Fibroblast of pulmonary artery (primary cell): Measurements from ENCODE around the gene AMFR.

Source experiments
- DNase-seq: peaks from one replicate; pipeline ENCODE4 v3.0.0-alpha.2; 2010; ENCODE audit warnings: low read depth
- H3K4me3 ChIP-seq: replicated peaks from 2 replicates; pipeline ENCODE4 v1.5.1; 2011; ENCODE audit warnings: low read depth, mild to moderate bottlenecking, control low read depth, low read length, moderate library complexity
- TF ChIP-seq, protein P1 (sequence below): IDR thresholded peaks from 2 replicates; pipeline ENCODE4 v1.5.1; 2011; ENCODE audit warnings: mild to moderate bottlenecking, control low read depth, low read length, inconsistent platforms; ENCODE audit errors: missing control alignments

AMFR gene

DNA sequence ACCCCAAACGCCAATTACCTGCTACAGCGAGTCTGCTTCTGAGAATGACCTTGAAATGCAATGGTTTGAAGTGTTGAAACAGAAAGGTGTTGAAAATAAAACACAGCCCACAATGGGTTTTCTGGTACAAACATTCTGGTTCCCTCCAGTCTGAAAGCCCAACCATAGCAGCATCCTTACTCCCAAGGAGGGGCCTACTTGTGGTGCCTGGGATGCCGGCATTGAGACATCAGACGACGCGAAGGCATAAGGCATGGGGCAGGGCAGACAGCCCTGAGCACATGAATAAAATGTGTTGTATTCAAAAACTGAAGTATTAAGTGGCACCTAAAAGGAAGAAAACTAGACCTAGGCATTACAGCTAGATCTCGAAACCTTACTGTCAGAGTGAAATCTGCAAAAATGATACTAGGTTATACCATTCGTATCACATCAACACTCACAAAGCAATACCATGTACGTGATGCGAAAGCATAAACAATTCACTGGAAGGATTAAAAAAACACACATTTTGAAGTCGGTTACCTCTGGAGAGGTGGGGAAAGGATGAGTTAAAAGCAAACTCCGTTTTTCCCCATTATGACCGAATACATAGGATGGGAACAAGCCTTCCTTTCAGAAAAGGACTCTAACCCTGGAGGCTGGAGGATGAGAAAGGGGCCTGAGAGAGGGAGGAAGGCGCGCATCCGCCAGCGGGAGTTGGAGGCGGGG is 25.1 kb upstream of the AMFR start:
- TF ChIP-seq, protein P1, sequence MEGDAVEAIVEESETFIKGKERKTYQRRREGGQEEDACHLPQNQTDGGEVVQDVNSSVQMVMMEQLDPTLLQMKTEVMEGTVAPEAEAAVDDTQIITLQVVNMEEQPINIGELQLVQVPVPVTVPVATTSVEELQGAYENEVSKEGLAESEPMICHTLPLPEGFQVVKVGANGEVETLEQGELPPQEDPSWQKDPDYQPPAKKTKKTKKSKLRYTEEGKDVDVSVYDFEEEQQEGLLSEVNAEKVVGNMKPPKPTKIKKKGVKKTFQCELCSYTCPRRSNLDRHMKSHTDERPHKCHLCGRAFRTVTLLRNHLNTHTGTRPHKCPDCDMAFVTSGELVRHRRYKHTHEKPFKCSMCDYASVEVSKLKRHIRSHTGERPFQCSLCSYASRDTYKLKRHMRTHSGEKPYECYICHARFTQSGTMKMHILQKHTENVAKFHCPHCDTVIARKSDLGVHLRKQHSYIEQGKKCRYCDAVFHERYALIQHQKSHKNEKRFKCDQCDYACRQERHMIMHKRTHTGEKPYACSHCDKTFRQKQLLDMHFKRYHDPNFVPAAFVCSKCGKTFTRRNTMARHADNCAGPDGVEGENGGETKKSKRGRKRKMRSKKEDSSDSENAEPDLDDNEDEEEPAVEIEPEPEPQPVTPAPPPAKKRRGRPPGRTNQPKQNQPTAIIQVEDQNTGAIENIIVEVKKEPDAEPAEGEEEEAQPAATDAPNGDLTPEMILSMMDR = no peak
- peak; percentile 15 for DNase-seq
- H3K4me3 ChIP-seq = peak overlapping the region; percentile 89

DNA sequence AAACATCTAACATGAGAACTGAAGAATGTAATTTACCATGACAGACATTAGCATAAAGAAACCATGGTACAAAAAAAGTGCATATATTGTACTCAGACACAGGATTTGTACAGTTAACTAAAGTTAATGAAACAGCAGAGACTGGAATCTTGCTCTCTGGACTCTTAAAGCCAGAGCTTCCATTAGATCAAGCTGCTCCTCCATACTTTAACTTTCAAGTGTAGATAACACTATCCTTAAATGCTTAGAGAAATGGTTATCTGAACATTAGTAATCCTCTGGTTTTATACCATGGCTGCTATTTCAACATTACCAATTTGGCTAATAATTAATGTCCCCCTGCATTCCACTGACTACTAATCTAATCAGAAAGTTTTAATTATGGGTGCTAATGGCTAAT is 22.7 kb upstream of the AMFR start:
- H3K4me3 ChIP-seq = no peak overlapping the region
- TF ChIP-seq, protein P1 = no peak
- DNase-seq = no peak

DNA sequence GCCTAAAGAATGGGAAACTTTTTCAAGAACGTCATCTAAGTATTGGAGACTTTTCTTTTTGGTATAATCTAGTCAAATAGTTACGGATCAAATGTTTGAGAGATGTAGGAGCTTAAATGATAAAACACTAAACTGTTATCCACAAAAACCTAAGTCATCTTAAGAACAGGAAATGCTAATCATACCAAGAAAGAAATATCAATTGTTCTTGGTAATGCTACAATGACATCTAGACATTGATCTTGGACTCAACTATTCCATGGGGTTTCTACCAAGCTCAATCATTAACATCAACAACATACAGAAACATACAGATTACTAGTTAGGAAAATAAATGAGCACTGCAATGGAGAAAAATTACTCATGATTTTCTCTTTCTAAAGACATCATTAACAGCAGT is 21.9 kb upstream of the AMFR start:
- DNase-seq = no peak
- no peak overlapping the region for H3K4me3 ChIP-seq
- TF ChIP-seq, protein P1 = no peak

DNA sequence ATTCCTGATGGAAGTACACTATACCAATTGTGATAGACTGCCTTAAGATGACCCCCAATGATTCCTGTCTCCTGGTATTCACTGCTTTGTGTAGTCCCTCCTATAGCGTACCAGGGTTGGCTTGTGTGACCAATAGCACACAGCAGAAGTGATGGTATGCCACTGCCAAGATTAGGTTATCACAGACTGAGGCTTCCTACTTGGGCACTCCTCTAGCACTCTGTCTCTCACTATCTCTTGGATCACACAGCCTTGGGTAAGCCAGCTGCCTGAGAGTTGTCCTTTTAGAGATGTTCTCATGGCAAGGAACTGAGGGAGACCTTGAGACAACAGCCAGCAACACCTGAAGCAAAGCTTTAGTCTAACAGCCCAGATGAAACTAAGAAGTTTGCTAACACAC is 12.7 kb upstream of the AMFR start:
- DNase-seq = no peak
- H3K4me3 ChIP-seq = no peak overlapping the region
- TF ChIP-seq, protein P1 = no peak

DNA sequence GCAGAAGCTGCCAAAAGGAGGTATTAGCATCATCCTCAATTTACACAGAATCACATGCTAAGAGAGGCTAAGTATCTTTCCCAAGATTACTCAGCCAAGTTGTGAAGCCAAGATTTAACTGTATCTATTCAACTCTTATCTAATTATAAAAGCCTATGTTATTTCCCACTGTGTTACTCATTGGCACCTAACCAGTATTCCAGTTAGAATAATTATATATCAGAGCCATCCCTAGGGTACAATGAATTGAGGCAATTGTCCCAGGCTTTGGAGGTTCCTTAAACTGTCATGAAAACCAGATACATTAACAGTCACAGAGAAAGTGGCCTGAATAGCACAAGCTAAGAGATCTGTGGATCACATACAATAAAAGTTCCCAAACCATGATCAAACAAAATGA is 10.9 kb upstream of the AMFR start:
- no peak for DNase-seq
- TF ChIP-seq, protein P1 = no peak
- H3K4me3 ChIP-seq = no peak overlapping the region

DNA sequence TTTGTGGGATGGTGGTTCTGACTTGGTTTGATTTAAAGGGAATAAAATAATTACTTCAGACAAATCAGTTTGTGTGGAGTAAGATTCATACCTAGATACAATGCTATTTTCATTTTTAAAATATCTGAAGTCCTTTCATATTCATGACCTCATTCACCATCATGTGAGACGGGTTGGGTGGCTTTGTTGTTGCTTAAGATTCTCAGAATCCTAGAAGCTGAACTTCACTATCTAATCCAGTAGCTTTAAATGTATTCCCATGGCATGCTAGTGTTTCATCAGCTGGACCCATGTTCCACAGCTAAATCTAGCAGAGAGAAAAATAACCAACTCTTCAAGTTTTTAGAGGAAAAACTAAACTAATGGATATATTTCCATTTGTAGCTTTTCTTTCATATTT is 2.7 kb upstream of the AMFR start:
- TF ChIP-seq, protein P1 = no peak
- no peak overlapping the region for H3K4me3 ChIP-seq
- DNase-seq = no peak

DNA sequence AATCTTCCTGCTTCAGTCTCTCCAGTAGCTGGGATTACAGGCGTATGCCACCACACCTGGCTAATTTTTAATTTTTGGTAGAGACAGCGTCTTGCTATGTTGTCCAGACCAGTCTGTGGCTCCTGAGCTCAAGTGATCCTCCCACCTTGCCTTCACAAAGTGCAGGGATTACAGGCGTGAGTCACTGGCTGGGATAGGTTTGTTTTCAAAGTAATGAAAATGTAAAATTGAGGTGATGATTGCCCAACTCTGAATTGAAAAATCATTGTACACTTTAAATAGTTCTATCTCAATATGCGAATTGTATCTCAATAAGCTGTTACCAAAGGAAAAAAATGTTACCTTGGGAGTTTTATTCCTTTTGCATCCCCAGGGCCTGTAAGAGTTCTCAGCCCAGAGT is 1.2 kb upstream of the AMFR start:
- H3K4me3 ChIP-seq = no peak overlapping the region
- TF ChIP-seq, protein P1 = no peak
- no peak for DNase-seq
